ENCODE measurements around the gene GIPC2. TPM values are rescaled to one million over a fixed set of nuclear protein-coding genes. Genes with fewer than 3 reads are reported as not detected.
A peak's percentile ranks its signal among the peaks of the same experiment; 100 is the strongest.

Gene GIPC2
- total and polyA plus RNA-seq, 10 of the 15 experiments (the other 5 are each of a cell fraction or from before 2014, with no cell fraction given): 0.03 to 0.23 (median 0.06) TPM; not detected in 2

DNA sequence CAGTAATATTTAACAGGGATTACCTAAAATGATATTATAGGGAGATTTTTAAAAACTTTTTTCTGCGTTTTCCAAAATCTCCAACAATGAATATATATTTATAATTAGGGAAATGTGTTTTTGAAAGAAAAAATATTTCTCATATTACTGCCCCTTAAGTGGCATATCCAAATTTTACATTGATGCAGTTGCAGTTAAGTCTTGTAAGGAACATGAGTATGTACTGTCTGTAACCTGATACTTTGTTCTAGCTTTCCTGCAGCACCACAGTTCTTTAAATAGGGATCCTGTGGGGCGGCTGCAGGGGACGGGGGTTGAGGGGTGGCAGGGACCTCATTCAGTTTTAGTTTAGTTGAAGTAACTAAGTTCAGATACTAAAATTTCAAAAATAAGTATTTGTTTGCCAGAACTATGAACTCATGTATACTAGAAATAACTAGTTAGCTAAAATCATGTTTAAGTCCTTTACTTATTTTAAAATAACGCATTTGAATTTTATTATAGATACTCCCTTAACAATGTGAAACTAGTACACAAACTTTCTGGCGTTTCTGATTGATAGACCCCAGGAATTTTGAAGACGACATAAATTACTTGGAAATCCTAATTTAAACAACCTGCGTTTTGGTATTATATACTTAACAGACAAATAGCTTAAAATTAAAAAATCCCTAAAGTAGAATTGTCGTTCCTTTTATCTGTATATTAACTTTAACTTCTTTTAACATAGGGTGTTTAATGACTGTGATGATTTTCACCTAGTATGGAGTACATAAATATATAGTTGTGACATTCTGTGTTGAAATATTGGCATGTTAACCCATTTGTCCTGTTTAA, 41.7 kb upstream of the GIPC2 start (continued):
- TF ChIP-seq NKRF (conservative IDR thresholded peaks at IDR 0.05) (peak; percentile 38; the same call in 1 of the 2 replicates), GATAD2B (conservative IDR thresholded peaks at IDR 0.05; ENCODE audit: low read depth) (no peak), POLR2A (IDR thresholded peaks at IDR 0.05; ENCODE audit: low read depth, low read length) (peak; percentile 79), JUNB (IDR thresholded peaks at IDR 0.05) (peak; percentile 78; the same call in 1 of the 2 replicates), ZBTB33 (IDR thresholded peaks at IDR 0.05) (peak; percentile 42; the same call in 1 of the 2 replicates), MTA2 (IDR thresholded peaks at IDR 0.05; ENCODE audit: low read depth) (peak; percentile 49), ASH2L (IDR thresholded peaks at IDR 0.05; ENCODE audit: borderline replicate concordance, low read depth) (no peak), USF1 (IDR thresholded peaks at IDR 0.05; ENCODE audit: borderline replicate concordance, extremely low read length, insufficient read depth, low read depth, low read length) (no peak), SUPT20H (IDR thresholded peaks at IDR 0.05; ENCODE audit: borderline replicate concordance, control insufficient read depth, low read depth, low read length) (no peak), E4F1 (IDR thresholded peaks at IDR 0.05; ENCODE audit: borderline replicate concordance, partially characterized antibody) (no peak)
- TF ChIP-seq, protein P1, sequence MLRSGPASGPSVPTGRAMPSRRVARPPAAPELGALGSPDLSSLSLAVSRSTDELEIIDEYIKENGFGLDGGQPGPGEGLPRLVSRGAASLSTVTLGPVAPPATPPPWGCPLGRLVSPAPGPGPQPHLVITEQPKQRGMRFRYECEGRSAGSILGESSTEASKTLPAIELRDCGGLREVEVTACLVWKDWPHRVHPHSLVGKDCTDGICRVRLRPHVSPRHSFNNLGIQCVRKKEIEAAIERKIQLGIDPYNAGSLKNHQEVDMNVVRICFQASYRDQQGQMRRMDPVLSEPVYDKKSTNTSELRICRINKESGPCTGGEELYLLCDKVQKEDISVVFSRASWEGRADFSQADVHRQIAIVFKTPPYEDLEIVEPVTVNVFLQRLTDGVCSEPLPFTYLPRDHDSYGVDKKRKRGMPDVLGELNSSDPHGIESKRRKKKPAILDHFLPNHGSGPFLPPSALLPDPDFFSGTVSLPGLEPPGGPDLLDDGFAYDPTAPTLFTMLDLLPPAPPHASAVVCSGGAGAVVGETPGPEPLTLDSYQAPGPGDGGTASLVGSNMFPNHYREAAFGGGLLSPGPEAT (IDR thresholded peaks at IDR 0.05; ENCODE audit: low read depth): 0 out of 2 replicates have a peak, but pooled peaks have one; percentile 52
- TF ChIP-seq, protein P2, sequence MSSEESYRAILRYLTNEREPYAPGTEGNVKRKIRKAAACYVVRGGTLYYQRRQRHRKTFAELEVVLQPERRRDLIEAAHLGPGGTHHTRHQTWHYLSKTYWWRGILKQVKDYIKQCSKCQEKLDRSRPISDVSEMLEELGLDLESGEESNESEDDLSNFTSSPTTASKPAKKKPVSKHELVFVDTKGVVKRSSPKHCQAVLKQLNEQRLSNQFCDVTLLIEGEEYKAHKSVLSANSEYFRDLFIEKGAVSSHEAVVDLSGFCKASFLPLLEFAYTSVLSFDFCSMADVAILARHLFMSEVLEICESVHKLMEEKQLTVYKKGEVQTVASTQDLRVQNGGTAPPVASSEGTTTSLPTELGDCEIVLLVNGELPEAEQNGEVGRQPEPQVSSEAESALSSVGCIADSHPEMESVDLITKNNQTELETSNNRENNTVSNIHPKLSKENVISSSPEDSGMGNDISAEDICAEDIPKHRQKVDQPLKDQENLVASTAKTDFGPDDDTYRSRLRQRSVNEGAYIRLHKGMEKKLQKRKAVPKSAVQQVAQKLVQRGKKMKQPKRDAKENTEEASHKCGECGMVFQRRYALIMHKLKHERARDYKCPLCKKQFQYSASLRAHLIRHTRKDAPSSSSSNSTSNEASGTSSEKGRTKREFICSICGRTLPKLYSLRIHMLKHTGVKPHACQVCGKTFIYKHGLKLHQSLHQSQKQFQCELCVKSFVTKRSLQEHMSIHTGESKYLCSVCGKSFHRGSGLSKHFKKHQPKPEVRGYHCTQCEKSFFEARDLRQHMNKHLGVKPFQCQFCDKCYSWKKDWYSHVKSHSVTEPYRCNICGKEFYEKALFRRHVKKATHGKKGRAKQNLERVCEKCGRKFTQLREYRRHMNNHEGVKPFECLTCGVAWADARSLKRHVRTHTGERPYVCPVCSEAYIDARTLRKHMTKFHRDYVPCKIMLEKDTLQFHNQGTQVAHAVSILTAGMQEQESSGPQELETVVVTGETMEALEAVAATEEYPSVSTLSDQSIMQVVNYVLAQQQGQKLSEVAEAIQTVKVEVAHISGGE (CRISPR knock-in tag; IDR thresholded peaks at IDR 0.05): peak; percentile 81

Data from GM12878 (cell line).